Cerebellar cortex (tissue), 1 donor: ENCODE data around the gene DOK7.
"Not testable (repeated sequence)": the region's sequence is repeated elsewhere in the genome, so short reads cannot be mapped to it uniquely, and the experiment has no call there.

Source experiments
- DNase-seq: peaks from one replicate; pipeline ENCODE4 v3.0.0-alpha.2; 2015; ENCODE audit warnings: low spot score

Gene DOK7

GRCh38 chr4:3522651-3523050 is 59.5 kb downstream of the DOK7 start:
- DNase-seq = no peak

GRCh38 chr4:3523146-3523627 is 60.1 kb downstream of the DOK7 start:
- no peak for DNase-seq

- no peak for DNase-seq
Observed at GRCh38 chr4:3523628-3524221, 60.6 kb downstream of the DOK7 start.

DNA sequence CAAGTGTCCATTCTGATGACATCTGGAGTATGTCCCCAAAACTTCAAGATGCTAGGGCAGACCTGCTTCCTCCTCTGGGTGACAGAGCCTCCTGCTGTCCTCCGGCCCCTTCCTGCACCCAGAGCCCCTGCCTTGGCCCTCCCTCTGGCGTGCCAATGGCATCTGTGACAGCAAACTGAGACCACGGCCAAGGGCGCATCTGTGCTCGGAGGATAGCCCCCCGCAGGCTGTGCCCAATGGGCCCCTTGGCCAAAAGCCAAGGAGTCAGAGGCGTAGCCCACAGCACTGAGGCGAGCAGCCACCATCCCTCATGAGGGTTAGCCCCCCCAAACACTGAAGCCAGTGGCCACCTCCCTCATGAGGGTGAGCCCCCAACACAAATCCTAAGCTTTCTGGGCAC is 61.2 kb downstream of the DOK7 start:
- DNase-seq = no peak

GRCh38 chr4:3524920-3525319 is 61.8 kb downstream of the DOK7 start:
- DNase-seq = no peak

DNA sequence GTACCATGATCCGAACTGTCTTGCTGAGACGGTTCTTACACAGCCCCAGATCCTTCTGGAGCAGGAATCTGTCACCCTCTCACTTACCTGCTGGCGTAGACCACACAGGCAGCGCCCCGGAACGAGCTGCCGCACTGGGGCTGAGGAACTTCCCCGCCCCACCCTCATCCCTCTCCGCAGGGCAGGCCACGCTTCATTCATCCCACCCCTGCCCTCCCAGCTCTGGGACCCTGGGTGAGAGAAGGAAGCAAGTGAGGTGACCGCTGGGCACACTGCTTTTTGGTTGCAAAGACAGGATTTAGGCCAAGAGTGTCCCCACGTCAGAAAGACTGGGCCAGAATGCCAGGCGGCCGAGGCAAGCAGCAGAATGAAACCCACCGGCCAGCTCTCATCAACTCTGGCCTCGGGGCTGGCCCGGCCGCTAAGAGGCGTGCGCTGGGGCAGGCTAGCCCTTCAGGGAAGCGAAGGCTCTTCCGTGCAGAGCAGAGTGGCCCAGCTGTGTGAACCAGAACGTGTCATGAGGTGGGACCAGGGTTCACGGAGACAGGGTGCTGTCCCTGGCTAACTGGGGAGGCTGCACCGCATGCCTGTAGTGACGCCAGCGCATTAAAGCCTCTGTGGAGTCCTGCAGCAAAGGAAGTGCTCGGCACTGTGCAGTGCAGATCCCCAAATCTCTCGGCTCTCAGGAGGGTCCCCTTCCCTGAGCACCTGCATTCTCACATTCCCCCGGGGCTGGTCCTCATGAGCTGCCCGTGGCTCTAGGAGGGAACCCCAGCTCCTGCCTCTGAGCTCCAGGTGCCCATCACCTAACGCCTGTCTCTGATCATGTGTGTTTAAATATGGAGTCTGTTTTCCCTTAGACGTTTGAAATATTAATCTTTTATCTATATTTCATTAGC is 62.7 kb downstream of the DOK7 start:
- DNase-seq = no peak

DNA sequence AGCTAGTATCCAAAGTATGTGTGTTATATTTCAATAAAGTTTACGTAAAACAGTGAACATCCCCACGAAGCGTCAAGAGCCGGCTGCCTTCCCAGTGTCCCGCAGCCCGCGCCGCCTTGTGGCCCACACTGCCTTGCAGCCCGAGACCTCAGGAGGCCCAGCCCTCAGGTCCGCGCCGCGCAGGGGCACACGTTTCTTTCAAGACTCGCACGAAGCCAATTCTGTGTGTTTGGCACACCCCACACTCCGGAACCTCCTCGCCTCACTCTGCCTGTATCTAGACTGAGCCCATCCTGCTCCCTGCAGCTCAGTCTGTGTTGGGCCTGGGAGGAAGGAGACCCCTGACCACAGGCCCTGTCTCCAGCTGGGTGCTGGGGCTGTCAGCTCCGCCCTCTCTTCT is 63.4 kb downstream of the DOK7 start:
- no peak for DNase-seq

- no peak for DNase-seq
Observed at GRCh38 chr4:3527101-3527913, 64.2 kb downstream of the DOK7 start.

DNA sequence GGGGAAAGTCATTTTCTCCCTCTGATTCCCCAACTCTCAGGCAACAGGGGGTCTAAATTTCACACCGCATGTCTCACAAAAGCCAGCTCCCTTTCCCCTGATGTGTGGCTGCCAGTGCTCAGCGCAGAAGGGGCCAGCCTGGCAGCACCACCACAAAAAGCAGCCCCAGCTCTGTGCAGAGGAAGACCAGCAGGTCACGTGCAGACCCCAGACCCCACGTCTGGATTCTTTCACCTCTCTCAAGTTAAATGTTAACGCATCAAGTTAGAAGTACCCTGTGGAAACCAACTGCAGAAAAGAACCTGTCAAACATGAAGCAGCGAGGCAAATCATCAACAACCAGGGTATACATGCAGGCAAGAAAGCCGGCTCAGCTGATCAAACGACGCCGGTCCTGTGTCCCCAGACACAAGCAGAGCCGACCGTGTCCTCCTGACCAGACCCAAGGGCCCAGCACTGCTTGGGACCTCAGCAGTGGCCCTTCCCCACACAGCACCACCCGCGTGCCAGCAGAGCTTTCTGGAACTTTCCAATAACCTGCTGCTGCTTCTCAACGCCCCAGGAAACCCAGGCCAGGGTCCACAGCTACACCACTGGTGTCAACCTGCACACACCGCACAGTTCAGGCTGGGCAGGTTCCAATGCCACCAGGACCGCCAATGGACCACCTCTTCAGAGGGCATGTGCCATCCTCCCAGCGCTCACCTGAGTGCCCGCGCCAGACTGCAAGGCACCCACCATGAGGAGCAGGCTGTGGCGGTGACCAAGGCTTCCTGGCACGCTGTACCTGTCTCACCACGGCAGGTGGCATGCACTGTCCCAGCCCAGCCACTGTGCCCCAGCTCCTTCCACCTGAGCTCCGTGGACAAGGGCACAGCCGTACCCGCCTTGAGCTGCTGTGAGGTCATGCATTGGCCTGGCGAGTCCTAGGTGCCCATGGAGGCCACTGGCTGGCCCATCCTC is 65.1 kb downstream of the DOK7 start:
- no peak for DNase-seq

DNA sequence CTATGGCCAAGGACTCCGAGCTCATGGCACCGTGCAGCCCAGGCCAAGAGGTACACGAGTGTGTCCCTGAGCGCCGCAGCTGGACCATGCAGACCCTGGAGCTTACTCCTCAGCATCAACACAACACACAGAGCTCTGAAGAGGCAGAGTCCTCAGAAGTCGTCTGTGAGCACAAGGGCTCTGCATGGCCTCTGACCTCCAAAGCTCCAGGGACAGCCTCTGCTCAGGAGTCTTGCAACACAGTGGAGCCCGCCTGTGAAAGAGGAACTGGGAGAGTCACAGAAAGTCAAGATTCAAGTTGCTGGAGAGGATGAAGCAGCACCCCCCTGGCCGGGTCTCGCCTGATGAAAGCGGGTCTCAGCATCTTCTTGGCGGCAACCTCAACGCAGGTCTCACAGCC is 66.3 kb downstream of the DOK7 start:
- DNase-seq = no peak

DNA sequence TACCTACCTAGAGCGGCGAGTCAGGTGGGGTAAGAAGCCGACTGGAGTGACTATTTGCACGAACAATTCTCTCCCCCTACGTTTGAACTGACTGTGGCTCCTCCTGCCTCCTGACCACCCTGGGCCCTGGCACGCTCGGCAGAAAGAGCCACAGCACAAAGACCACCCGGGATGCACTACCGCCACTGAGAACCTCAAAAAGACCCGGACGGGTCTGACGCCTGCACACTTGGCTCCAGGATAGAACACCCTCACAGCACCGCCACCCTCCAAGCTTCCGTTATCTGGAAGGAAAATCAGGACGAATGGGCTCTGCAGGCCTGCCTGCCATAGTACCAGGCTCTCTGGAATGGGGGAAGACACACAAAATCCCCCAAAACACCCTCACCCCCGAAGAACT is 66.9 kb downstream of the DOK7 start:
- DNase-seq = no peak

DNA sequence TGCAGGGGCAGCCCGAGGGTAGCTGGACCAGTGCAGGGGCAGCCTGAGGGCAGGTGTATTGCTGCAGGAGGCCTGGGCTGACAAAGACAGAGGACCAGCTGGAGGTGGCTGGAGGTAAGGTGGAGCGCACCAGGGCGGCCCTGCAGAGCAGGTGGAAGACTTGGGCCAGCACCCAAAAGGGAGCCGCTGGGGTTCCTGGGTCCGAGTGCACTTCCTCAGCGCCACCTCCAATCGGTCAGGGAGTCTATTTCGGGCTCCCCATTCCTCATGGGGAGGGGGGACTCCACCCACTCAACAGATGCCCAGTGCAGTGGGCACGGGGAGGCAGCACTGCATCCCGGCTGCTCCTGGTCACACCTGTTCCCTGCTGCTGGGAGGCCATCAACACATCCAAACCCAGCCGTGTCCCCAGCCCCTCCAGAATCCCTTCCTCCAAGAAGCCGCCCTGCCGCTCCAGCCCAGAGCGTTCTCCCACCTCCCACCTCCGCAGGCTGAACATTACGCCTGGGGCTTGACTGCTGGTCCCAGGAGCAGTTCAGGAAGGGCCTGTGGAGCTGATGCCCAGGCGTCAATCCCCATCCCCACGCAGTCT is 67.7 kb downstream of the DOK7 start:
- DNase-seq = no peak

GRCh38 chr4:3531318-3531878 is 68.3 kb downstream of the DOK7 start:
- peak; percentile 16 for DNase-seq

- DNase-seq = peak; percentile 92
Observed at GRCh38 chr4:3531879-3532750, 69.0 kb downstream of the DOK7 start, which contains the start of gene LRPAP1. Gene LRPAP1 (minus strand): TSS chr4:3532422. CDS start chr4:3532412, 10 bp downstream.

DNA sequence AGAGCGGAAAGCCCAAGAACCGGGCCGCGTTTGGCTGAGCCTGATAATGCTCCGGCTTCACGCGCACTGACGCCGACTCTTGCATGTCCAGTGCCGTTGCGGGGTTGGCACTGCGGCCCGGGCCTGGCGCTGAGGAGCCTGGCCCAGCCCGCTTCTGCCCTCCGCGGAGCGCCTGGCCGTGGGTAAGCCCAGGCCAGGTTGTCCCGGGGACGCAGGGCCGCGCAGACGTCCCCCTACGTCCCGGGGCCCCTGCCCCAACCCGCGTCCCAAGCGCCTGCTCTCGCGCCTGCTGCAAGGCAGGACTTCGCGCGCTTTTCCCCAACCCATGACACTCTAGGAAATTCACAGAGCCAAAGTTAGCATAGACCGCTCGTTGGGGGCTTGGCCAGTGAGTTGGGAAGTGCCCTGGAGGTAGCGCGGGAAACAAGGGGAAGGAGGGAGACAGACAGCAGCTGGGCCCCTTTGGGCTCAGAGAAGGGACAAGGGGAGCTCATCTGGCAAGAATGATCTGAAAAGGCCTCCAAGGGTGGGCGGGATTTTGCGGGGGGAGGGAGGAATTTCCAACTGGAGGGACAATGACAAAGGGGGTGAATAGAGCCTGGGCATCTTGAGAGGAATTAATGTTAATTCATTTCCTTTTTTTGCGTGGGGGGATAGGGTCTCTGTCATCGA is 69.8 kb downstream of the DOK7 start:
- no peak for DNase-seq

GRCh38 chr4:3533423-3533820 is 70.3 kb downstream of the DOK7 start:
- no peak for DNase-seq

DNA sequence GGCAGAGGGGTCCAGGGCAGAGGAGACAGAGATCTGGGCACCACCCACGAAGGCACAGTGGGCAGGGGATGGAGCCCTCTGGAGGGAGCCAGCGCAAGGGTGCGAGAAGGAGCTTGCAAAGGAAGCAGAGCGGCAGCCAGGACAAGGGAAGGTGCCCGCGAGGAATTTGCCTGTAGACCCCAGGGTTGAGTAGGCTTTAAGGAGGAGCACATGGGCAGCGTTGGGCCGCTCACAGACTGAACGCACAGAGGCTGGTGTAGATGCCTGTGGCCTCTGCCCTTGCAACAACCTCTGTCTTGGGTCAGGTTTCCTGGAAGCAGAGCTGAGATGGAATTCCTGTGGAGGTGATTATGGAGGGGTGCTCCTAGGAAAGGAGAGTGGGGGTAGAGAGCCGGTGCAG is 72.7 kb downstream of the DOK7 start:
- DNase-seq = not testable (repeated sequence)

DNA sequence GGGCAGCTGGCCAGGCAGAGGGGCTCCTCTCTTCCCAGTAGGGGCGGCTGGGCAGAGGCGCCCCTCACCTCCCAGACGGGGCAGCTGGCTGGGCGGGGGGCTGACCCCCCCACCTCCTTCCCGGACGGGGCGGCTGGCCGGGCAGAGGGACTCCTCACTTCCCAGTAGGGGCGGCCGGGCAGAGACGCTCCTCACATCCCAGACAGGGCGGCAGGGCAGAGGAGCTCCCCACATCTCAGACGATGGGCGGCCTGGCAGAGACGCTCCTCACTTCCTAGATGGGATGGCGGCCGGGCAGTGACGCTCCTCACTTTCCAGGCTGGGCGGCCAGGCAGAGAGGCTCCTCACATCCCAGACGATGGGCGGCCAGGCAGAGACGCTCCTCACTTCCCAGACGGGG is 75.8 kb downstream of the DOK7 start:
- not testable (repeated sequence) for DNase-seq

DNA sequence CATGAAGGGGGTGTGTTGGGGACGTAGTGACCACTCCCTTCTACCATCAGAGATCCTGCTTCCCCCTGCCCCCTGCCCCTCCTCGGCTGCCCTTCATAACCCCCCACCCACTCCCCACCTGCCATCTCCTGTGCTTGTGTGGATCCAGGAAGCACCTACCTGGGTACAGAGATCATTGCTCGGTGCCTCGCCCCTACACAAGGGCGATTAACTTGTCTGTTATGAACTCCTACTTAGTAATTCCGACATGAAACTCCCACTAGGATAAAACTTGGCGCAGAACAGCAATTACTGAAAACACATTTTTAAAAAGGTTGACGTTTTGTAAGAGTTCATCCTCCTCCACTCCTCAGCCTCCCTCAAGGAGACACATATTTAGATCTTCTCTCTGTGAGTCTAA is 80.3 kb downstream of the DOK7 start:
- not testable (repeated sequence) for DNase-seq
